Measurements from ENCODE around the gene TEX13B.

The TEX13B gene

GRCh38 chrX:107936434-107936730 lies 45.8 kb downstream of the TEX13B start:
- TF ChIP-seq CTCF (IDR thresholded peaks at IDR 0.05; ENCODE audit: low read depth, low read length) = no peak
- no peak overlapping the region for H3K4me3 ChIP-seq (ENCODE audit: low read depth, low read length)

GRCh38 chrX:107935664-107936433 lies 46.3 kb downstream of the TEX13B start:
- TF ChIP-seq CTCF (IDR thresholded peaks at IDR 0.05; ENCODE audit: low read depth, low read length) = no peak
- H3K4me3 ChIP-seq (ENCODE audit: low read depth, low read length) = no peak overlapping the region

- TF ChIP-seq CTCF (IDR thresholded peaks at IDR 0.05; ENCODE audit: low read depth, low read length) = no peak
These were observed 47.0 kb downstream of the TEX13B start for GRCh38 chrX:107935200-107935599.

GRCh38 chrX:107934262-107934661 lies 47.9 kb downstream of the TEX13B start:
- TF ChIP-seq CTCF (IDR thresholded peaks at IDR 0.05; ENCODE audit: low read depth, low read length) = no peak
- no peak overlapping the region for H3K4me3 ChIP-seq (ENCODE audit: low read depth, low read length)

More at GRCh38 chrX:107935200-107935599, 47.0 kb downstream of the TEX13B start:
- no peak overlapping the region for H3K4me3 ChIP-seq (ENCODE audit: low read depth, low read length)

Measured in WI38 (cell line).